GM19395 (cell line): Measurements from ENCODE around the gene ZNF839.
"Not testable (repeated sequence)": the region's sequence is repeated elsewhere in the genome, so short reads cannot be mapped to it uniquely, and the experiment has no call there.

Source experiments
- ATAC-seq: cut with Tn5 transposase; IDR thresholded peaks from one replicate; pipeline ENCODE4 v1.9.1; 2021; ENCODE audit warnings: mild to moderate bottlenecking, moderate library complexity; ENCODE audit not compliant: unreplicated experiment

The ZNF839 gene

GRCh38 chr14:102304611-102305506 is 14.7 kb upstream of the ZNF839 start, which contains the start of gene MOK:
Gene MOK (minus strand): TSS chr14:102305164. CDS start chr14:102304968, 196 bp downstream.
- ATAC-seq: peak; percentile 95

GRCh38 chr14:102314242-102315011 is 5.1 kb upstream of the ZNF839 start:
- peak; percentile 52 for ATAC-seq

GRCh38 chr14:102315121-102315520 is 4.4 kb upstream of the ZNF839 start:
- ATAC-seq: no peak

GRCh38 chr14:102316338-102316742 is 3.2 kb upstream of the ZNF839 start:
- ATAC-seq: no peak

- ATAC-seq: peak; percentile 70
Measured at GRCh38 chr14:102316743-102317563, 2.6 kb upstream of the ZNF839 start.

- ATAC-seq: no peak
Measured at GRCh38 chr14:102317564-102318248, 1.8 kb upstream of the ZNF839 start.

GRCh38 chr14:102318781-102319276 is 717 bp upstream of the ZNF839 start:
- ATAC-seq: no peak

- peak; percentile 9 for ATAC-seq
Measured at GRCh38 chr14:102320033-102320660, 601 bp downstream of the ZNF839 start.

- no peak for ATAC-seq
Measured at GRCh38 chr14:102320671-102321455, 1.3 kb downstream of the ZNF839 start.

GRCh38 chr14:102321456-102322422 is 2.2 kb downstream of the ZNF839 start:
- no peak for ATAC-seq

GRCh38 chr14:102323102-102323501 is 3.6 kb downstream of the ZNF839 start:
- no peak for ATAC-seq

GRCh38 chr14:102325791-102326345 is 6.3 kb downstream of the ZNF839 start:
- ATAC-seq: no peak

- ATAC-seq: no peak
Measured at GRCh38 chr14:102326583-102326982, 7.0 kb downstream of the ZNF839 start.

GRCh38 chr14:102329381-102329780 is 9.8 kb downstream of the ZNF839 start:
- ATAC-seq: not testable (repeated sequence)

- ATAC-seq: no peak
Measured at GRCh38 chr14:102330806-102331205, 11.3 kb downstream of the ZNF839 start.

- ATAC-seq: no peak
Measured at GRCh38 chr14:102333390-102333789, 13.8 kb downstream of the ZNF839 start.
